WTC11 (cell line): Measurements from ENCODE around the gene ERCC4. TPM values are rescaled to one million over a fixed set of nuclear protein-coding genes. Genes with fewer than 3 reads are reported as not detected.
A peak's percentile ranks its signal among the peaks of the same experiment; 100 is the strongest.

Experiments
- ATAC-seq: fragments of 200-7000 bp; cut with Tn5 transposase; 2 replicates; pipeline ENCODE4 v1.10.0; 2021; ENCODE audit warnings: mild to moderate bottlenecking, moderate library complexity
- CTCF ChIA-PET: fragments of 300-600 bp; sonication (Branson Sonifier 250); formaldehyde crosslinking; loops from one replicate; lab custom pipeline; 2021; ENCODE audit warnings: antibody characterized with exemption; lab: Charles Lee
- POLR2A ChIA-PET: fragments of 350-600 bp; sonication (Branson Sonifier 250); formaldehyde crosslinking; loops from one replicate; lab custom pipeline; 2021; ENCODE audit warnings: antibody characterized with exemption; lab: Charles Lee
- DNase-seq: peaks from one replicate; pipeline ENCODE4 v3.0.0; 2021; ENCODE audit warnings: low spot score
- H3K27ac Mint-ChIP-seq: 2 replicates; pipeline ENCODE4 v1.8.0; 2021; ENCODE audit warnings: mixed read lengths
- H3K27me3 Mint-ChIP-seq: 2 replicates; pipeline ENCODE4 v1.8.0; 2021; ENCODE audit warnings: low read depth, mild to moderate bottlenecking, moderate library complexity, mixed read lengths
- H3K36me3 Mint-ChIP-seq: 2 replicates; pipeline ENCODE4 v1.8.0; 2021; ENCODE audit warnings: mixed read lengths
- H3K4me1 Mint-ChIP-seq: 2 replicates; pipeline ENCODE4 v1.8.0; 2022; ENCODE audit warnings: mixed read lengths
- H3K4me3 Mint-ChIP-seq: 2 replicates; pipeline ENCODE4 v1.8.0; 2021; ENCODE audit warnings: mild to moderate bottlenecking, moderate library complexity, mixed read lengths
- H3K9me3 Mint-ChIP-seq: 2 replicates; pipeline ENCODE4 v1.8.0; 2021; ENCODE audit warnings: mixed read lengths
- CBFB ChIP-seq: sonication (generic); formaldehyde crosslinking; IDR thresholded peaks from 2 replicates; pipeline ENCODE4 v1.8.1; 2022; ENCODE audit warnings: mild to moderate bottlenecking, low read depth, missing genetic modification reagents
- CREM ChIP-seq: sonication (generic); formaldehyde crosslinking; IDR thresholded peaks from 2 replicates; pipeline ENCODE4 v1.8.1; 2022; ENCODE audit warnings: mild to moderate bottlenecking, missing genetic modification reagents, moderate library complexity
- EMX1 ChIP-seq: fragments of 250-450 bp; sonication (Bioruptor Pico); IDR thresholded peaks from 2 replicates; pipeline ENCODE4 v1.8.0; 2021; ENCODE audit warnings: mild to moderate bottlenecking
- FOXP1 ChIP-seq: sonication (generic); formaldehyde crosslinking; IDR thresholded peaks from 2 replicates; pipeline ENCODE4 v1.8.0; 2022; ENCODE audit warnings: missing genetic modification reagents, mild to moderate bottlenecking, moderate library complexity, borderline replicate concordance
- GTF2I ChIP-seq: fragments of 250-450 bp; sonication (Bioruptor Pico); conservative IDR thresholded peaks from 2 replicates; pipeline ENCODE4 v1.4.0; 2021; ENCODE audit warnings: mild to moderate bottlenecking
- HMGA2 ChIP-seq: fragments of 250-450 bp; sonication (Bioruptor Pico); IDR thresholded peaks from 2 replicates; pipeline ENCODE4 v1.4.0; 2021; ENCODE audit warnings: mild to moderate bottlenecking, moderate library complexity
- MXD4 ChIP-seq: fragments of 250-450 bp; sonication (Bioruptor Pico); IDR thresholded peaks from 2 replicates; pipeline ENCODE4 v1.8.0; 2021; ENCODE audit warnings: mild to moderate bottlenecking, moderate library complexity, borderline replicate concordance
- OVOL2 ChIP-seq: fragments of 250-450 bp; sonication (Bioruptor Pico); IDR thresholded peaks from 2 replicates; pipeline ENCODE4 v1.9.0; 2021; ENCODE audit warnings: mild to moderate bottlenecking, borderline replicate concordance
- PRRX2 ChIP-seq: fragments of 250-450 bp; sonication (Bioruptor Pico); IDR thresholded peaks from 2 replicates; pipeline ENCODE4 v1.8.0; 2021; ENCODE audit warnings: mild to moderate bottlenecking
- SMAD3 ChIP-seq: sonication (generic); formaldehyde crosslinking; IDR thresholded peaks from 2 replicates; pipeline ENCODE4 v1.8.0; 2022; ENCODE audit warnings: missing genetic modification reagents, mild to moderate bottlenecking, borderline replicate concordance
- SMAD4 ChIP-seq: sonication (generic); formaldehyde crosslinking; IDR thresholded peaks from 2 replicates; pipeline ENCODE4 v1.8.0; 2022; ENCODE audit warnings: mild to moderate bottlenecking, missing genetic modification reagents
- TEAD1 ChIP-seq: sonication (generic); formaldehyde crosslinking; IDR thresholded peaks from 2 replicates; pipeline ENCODE4 v1.8.0; 2022; ENCODE audit warnings: mild to moderate bottlenecking, missing genetic modification reagents
- ZNF423 ChIP-seq: fragments of 250-450 bp; sonication (Bioruptor Pico); IDR thresholded peaks from 2 replicates; pipeline ENCODE4 v2.1.2; 2022; ENCODE audit warnings: mild to moderate bottlenecking, moderate library complexity
- total RNA-seq: library from RNA; stranded (reverse); gene quantifications from 3 replicates; pipeline ENCODE4 v1.2.3, GENCODE V29; 2021
- TF ChIP-seq, protein P1 (sequence below): sonication (generic); formaldehyde crosslinking; IDR thresholded peaks from 2 replicates; pipeline ENCODE4 v1.8.1; 2023; ENCODE audit warnings: mild to moderate bottlenecking, missing genetic modification reagents, moderate library complexity
- TF ChIP-seq, protein P2 (sequence below): sonication (generic); formaldehyde crosslinking; IDR thresholded peaks from 2 replicates; pipeline ENCODE4 v1.8.0; 2022; ENCODE audit warnings: mild to moderate bottlenecking, missing genetic modification reagents
- TF ChIP-seq, protein P3 (sequence below): fragments of 250-450 bp; sonication (Bioruptor Pico); IDR thresholded peaks from 2 replicates; pipeline ENCODE4 v1.9.0; 2021; ENCODE audit warnings: mild to moderate bottlenecking, borderline replicate concordance
- TF ChIP-seq, protein P4 (sequence below): sonication (generic); formaldehyde crosslinking; IDR thresholded peaks from 2 replicates; pipeline ENCODE4 v1.8.1; 2023; ENCODE audit warnings: mild to moderate bottlenecking, moderate library complexity, missing genetic modification reagents
- TF ChIP-seq, protein P5 (sequence below): sonication (generic); formaldehyde crosslinking; conservative IDR thresholded peaks from 2 replicates; pipeline ENCODE4 v1.8.1; 2023; ENCODE audit warnings: mild to moderate bottlenecking, low read depth, missing genetic modification reagents, moderate library complexity

ERCC4 gene
- total RNA-seq, 1 experiment from 2014 or later = 12.1 TPM

DNA sequence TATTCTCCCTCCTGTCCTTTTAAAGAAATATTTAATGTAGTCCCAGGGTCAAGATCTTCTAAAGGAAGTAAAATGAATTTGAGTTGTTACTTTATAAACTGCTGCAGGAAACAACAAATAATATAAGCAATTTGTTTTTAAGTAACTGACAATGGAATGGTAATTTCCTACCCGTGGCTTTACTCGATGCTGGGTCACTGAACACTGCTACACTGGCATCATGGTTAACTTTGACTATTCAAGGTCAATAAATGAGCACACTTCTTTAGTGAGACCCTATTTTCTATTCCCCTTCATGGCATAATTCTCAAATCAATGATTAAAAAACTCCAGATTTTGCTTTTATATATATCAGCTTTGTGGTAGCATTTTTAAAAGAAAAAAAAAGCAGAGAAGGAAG lies 22.1 kb upstream of the ERCC4 start:
- no peaks in the 10 kb centered on the region for H3K4me1 Mint-ChIP-seq
- peaks cover 5% of the 10 kb centered on the region for H3K36me3 Mint-ChIP-seq
- DNase-seq (no peak), ATAC-seq (no peak)
- H3K27me3 Mint-ChIP-seq = no peaks in the 10 kb centered on the region
- ChIA-PET CTCF (interaction anchor here (2.7 kb wide), 1 partner anchor 22 kb away, joined by 19 read pairs; the partner anchor contains the start of gene ERCC4), POLR2A (no interaction called here)
- no peak overlapping the region for H3K27ac Mint-ChIP-seq
- peaks cover 28% of the 10 kb centered on the region for H3K9me3 Mint-ChIP-seq
- no peak overlapping the region for H3K4me3 Mint-ChIP-seq
- TF ChIP-seq TEAD1 (CRISPR knock-in tag) (no peak), EMX1 (no peak), SMAD4 (CRISPR knock-in tag) (no peak), SMAD3 (CRISPR knock-in tag) (no peak), OVOL2 (no peak), FOXP1 (no peak), MXD4 (CRISPR knock-in tag) (no peak), ZNF423 (CRISPR knock-in tag) (no peak)
- TF ChIP-seq, all 79 proteins: peak for 0

DNA sequence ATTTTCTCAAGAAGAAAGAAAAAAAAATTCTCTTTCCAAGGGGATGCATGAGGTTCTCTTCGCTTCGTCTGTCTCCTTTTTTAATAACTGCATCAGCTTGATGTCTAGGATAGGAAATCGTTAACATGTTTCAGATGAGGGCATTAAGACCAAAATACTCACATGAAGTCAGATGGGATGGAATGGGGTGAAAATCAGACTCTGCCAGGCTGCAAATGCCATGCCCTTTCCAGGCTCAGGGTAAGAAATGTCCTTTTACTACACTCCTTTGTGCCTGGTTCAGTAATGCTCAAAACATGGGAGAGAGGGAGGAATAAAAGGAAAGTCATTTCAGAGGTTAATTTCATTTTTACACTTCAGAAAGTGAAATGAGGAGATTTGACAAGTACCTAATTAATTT lies 21.7 kb upstream of the ERCC4 start:
- POLR2A ChIA-PET = no interaction called here

DNA sequence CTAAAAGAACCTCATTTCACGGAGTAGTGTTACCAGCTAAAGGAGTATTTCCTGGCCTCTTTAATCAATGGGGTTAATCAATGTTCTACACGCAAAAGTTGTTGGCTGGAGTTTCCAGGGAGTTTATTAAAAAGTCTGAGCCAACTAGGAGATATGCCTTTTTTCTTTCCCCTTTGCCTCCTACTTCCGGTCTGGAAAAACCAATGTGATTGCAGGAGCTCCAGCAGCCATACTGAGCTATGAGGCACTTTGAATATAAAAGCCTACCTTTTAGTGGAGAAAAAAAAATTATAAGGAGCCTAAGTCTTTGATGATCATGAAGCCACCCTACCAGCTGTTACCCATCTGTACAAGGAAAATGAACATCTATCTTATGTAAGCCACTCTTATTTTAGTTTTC lies 17.9 kb upstream of the ERCC4 start:
- Mint-ChIP-seq H3K9me3 (peaks cover 46% of the 10 kb centered on the region), H3K4me1 (no peaks in the 10 kb centered on the region), H3K27me3 (peaks cover 4% of the 10 kb centered on the region; the same call in 1 of the 2 replicates), H3K4me3 (no peak overlapping the region), H3K27ac (no peak overlapping the region), H3K36me3 (peaks cover 12% of the 10 kb centered on the region)
- no peak for ATAC-seq
- DNase-seq = no peak
- POLR2A ChIA-PET = no interaction called here
- CTCF ChIA-PET = interaction anchor here (1.2 to 1.6 kb wide), 2 partner anchors 18 to 33 kb away, joined by 5 to 11 read pairs; partner anchors contain the start of gene ERCC4
- TF ChIP-seq, protein P1, sequence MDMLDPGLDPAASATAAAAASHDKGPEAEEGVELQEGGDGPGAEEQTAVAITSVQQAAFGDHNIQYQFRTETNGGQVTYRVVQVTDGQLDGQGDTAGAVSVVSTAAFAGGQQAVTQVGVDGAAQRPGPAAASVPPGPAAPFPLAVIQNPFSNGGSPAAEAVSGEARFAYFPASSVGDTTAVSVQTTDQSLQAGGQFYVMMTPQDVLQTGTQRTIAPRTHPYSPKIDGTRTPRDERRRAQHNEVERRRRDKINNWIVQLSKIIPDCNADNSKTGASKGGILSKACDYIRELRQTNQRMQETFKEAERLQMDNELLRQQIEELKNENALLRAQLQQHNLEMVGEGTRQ (CRISPR knock-in tag) = no peak
- TF ChIP-seq, protein P2, sequence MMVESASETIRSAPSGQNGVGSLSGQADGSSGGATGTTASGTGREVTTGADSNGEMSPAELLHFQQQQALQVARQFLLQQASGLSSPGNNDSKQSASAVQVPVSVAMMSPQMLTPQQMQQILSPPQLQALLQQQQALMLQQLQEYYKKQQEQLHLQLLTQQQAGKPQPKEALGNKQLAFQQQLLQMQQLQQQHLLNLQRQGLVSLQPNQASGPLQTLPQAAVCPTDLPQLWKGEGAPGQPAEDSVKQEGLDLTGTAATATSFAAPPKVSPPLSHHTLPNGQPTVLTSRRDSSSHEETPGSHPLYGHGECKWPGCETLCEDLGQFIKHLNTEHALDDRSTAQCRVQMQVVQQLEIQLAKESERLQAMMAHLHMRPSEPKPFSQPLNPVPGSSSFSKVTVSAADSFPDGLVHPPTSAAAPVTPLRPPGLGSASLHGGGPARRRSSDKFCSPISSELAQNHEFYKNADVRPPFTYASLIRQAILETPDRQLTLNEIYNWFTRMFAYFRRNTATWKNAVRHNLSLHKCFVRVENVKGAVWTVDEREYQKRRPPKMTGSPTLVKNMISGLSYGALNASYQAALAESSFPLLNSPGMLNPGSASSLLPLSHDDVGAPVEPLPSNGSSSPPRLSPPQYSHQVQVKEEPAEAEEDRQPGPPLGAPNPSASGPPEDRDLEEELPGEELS = no peak
- 0 out of 2 replicates have a peak, but pooled peaks have one; percentile 60 for TF ChIP-seq GTF2I (CRISPR knock-in tag)
- TF ChIP-seq, protein P3, sequence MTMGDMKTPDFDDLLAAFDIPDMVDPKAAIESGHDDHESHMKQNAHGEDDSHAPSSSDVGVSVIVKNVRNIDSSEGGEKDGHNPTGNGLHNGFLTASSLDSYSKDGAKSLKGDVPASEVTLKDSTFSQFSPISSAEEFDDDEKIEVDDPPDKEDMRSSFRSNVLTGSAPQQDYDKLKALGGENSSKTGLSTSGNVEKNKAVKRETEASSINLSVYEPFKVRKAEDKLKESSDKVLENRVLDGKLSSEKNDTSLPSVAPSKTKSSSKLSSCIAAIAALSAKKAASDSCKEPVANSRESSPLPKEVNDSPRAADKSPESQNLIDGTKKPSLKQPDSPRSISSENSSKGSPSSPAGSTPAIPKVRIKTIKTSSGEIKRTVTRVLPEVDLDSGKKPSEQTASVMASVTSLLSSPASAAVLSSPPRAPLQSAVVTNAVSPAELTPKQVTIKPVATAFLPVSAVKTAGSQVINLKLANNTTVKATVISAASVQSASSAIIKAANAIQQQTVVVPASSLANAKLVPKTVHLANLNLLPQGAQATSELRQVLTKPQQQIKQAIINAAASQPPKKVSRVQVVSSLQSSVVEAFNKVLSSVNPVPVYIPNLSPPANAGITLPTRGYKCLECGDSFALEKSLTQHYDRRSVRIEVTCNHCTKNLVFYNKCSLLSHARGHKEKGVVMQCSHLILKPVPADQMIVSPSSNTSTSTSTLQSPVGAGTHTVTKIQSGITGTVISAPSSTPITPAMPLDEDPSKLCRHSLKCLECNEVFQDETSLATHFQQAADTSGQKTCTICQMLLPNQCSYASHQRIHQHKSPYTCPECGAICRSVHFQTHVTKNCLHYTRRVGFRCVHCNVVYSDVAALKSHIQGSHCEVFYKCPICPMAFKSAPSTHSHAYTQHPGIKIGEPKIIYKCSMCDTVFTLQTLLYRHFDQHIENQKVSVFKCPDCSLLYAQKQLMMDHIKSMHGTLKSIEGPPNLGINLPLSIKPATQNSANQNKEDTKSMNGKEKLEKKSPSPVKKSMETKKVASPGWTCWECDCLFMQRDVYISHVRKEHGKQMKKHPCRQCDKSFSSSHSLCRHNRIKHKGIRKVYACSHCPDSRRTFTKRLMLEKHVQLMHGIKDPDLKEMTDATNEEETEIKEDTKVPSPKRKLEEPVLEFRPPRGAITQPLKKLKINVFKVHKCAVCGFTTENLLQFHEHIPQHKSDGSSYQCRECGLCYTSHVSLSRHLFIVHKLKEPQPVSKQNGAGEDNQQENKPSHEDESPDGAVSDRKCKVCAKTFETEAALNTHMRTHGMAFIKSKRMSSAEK = no peak

More for the DNA sequence above, 21.7 kb upstream of the ERCC4 start:
- H3K27me3 Mint-ChIP-seq = no peaks in the 10 kb centered on the region
- CTCF ChIA-PET = interaction anchor here (2.7 kb wide), 1 partner anchor 21 kb away, joined by 19 read pairs; the partner anchor contains the start of gene ERCC4
- ATAC-seq = no peak
- H3K4me3 Mint-ChIP-seq = no peak overlapping the region
- no peaks in the 10 kb centered on the region for H3K4me1 Mint-ChIP-seq
- TF ChIP-seq, protein P4, sequence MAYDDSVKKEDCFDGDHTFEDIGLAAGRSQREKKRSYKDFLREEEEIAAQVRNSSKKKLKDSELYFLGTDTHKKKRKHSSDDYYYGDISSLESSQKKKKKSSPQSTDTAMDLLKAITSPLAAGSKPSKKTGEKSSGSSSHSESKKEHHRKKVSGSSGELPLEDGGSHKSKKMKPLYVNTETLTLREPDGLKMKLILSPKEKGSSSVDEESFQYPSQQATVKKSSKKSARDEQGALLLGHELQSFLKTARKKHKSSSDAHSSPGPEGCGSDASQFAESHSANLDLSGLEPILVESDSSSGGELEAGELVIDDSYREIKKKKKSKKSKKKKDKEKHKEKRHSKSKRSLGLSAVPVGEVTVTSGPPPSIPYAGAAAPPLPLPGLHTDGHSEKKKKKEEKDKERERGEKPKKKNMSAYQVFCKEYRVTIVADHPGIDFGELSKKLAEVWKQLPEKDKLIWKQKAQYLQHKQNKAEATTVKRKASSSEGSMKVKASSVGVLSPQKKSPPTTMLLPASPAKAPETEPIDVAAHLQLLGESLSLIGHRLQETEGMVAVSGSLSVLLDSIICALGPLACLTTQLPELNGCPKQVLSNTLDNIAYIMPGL (CRISPR knock-in tag) = no peak
- TF ChIP-seq CREM (CRISPR knock-in tag) (no peak), SMAD4 (CRISPR knock-in tag) (no peak), SMAD3 (CRISPR knock-in tag) (no peak), MXD4 (CRISPR knock-in tag) (no peak), HMGA2 (CRISPR knock-in tag) (no peak), PRRX2 (CRISPR knock-in tag) (no peak), CBFB (CRISPR knock-in tag) (no peak)
- TF ChIP-seq, protein P5, sequence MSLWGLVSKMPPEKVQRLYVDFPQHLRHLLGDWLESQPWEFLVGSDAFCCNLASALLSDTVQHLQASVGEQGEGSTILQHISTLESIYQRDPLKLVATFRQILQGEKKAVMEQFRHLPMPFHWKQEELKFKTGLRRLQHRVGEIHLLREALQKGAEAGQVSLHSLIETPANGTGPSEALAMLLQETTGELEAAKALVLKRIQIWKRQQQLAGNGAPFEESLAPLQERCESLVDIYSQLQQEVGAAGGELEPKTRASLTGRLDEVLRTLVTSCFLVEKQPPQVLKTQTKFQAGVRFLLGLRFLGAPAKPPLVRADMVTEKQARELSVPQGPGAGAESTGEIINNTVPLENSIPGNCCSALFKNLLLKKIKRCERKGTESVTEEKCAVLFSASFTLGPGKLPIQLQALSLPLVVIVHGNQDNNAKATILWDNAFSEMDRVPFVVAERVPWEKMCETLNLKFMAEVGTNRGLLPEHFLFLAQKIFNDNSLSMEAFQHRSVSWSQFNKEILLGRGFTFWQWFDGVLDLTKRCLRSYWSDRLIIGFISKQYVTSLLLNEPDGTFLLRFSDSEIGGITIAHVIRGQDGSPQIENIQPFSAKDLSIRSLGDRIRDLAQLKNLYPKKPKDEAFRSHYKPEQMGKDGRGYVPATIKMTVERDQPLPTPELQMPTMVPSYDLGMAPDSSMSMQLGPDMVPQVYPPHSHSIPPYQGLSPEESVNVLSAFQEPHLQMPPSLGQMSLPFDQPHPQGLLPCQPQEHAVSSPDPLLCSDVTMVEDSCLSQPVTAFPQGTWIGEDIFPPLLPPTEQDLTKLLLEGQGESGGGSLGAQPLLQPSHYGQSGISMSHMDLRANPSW = no peak
- peaks cover 5% of the 10 kb centered on the region for H3K36me3 Mint-ChIP-seq
- DNase-seq = no peak
- H3K9me3 Mint-ChIP-seq = peaks cover 30% of the 10 kb centered on the region
- H3K27ac Mint-ChIP-seq = no peak overlapping the region
